ENCODE results near the gene PRRT1.

The PRRT1 gene

GRCh38 chr6:32151863-32152768 is at the start of gene PRRT1:
TSS of gene PRRT1 (minus strand) at chr6:32151939. CDS start at chr6:32151827, 112 bp downstream.
- DNase-seq (ENCODE audit: low read depth), result no peak
- H3K4me3 ChIP-seq (ENCODE audit: low read depth, low read length), result no peak within 1 kb of the TSS
- TF ChIP-seq CTCF (IDR thresholded peaks at IDR 0.05; ENCODE audit: control insufficient read depth, extremely low read depth, insufficient read depth), result no peak

- no peak for TF ChIP-seq CTCF (IDR thresholded peaks at IDR 0.05; ENCODE audit: control insufficient read depth, extremely low read depth, insufficient read depth)
- DNase-seq (ENCODE audit: low read depth), result no peak
- H3K4me3 ChIP-seq (ENCODE audit: low read depth, low read length), result no peak overlapping the region
Observed at GRCh38 chr6:32200711-32201475, 49.2 kb upstream of the PRRT1 start.

GRCh38 chr6:32198866-32199265 is 47.1 kb upstream of the PRRT1 start:
- TF ChIP-seq CTCF (IDR thresholded peaks at IDR 0.05; ENCODE audit: control insufficient read depth, extremely low read depth, insufficient read depth), result no peak
- no peak for DNase-seq (ENCODE audit: low read depth)
- H3K4me3 ChIP-seq (ENCODE audit: low read depth, low read length), result no peak overlapping the region

GRCh38 chr6:32198345-32198696 is 46.6 kb upstream of the PRRT1 start:
- no peak overlapping the region for H3K4me3 ChIP-seq (ENCODE audit: low read depth, low read length)
- TF ChIP-seq CTCF (IDR thresholded peaks at IDR 0.05; ENCODE audit: control insufficient read depth, extremely low read depth, insufficient read depth), result no peak
- no peak for DNase-seq (ENCODE audit: low read depth)

- no peak for DNase-seq (ENCODE audit: low read depth)
- H3K4me3 ChIP-seq (ENCODE audit: low read depth, low read length), result peak overlapping the region; percentile 89
- TF ChIP-seq CTCF (IDR thresholded peaks at IDR 0.05; ENCODE audit: control insufficient read depth, extremely low read depth, insufficient read depth), result no peak
Observed at GRCh38 chr6:32196682-32197616, 45.2 kb upstream of the PRRT1 start.

GRCh38 chr6:32195902-32196681 is 44.4 kb upstream of the PRRT1 start:
- DNase-seq (ENCODE audit: low read depth), result no peak
- peak overlapping the region; percentile 89 for H3K4me3 ChIP-seq (ENCODE audit: low read depth, low read length)
- TF ChIP-seq CTCF (IDR thresholded peaks at IDR 0.05; ENCODE audit: control insufficient read depth, extremely low read depth, insufficient read depth), result no peak
